Fibroblast of lung (primary cell): ENCODE results near the gene PIK3R3.

Experiments used
- CTCF ChIP-seq, 2 donors: IDR thresholded peaks in 1 of 2; conservative IDR thresholded peaks in 1 of 2; 1 replicate in 1 of 2; 2 replicates in 1 of 2; pipeline ENCODE4 v1.5.1; 2011 to 2012; ENCODE audit warnings: low read length in 2 of 2, control low read depth in 1 of 2, inconsistent platforms in 1 of 2, low read depth in 1 of 2, mild to moderate bottlenecking in 1 of 2
- EZH2 ChIP-seq: IDR thresholded peaks from 2 replicates; pipeline ENCODE4 v1.5.1; 2012; ENCODE audit warnings: low read length, control low read depth, mild to moderate bottlenecking; ENCODE audit errors: missing control alignments

GRCh38 chr1:46030074-46030870, 102.2 kb downstream of the PIK3R3 start:
- TF ChIP-seq CTCF (conservative IDR thresholded peaks at IDR 0.05 in 1 of 2, IDR thresholded peaks at IDR 0.05 in 1 of 2; ENCODE audit: low read depth in 1 of 2, low read length in 2 of 2) (no peak), EZH2 (no peak)
